ENCODE results near the gene MAP1LC3A. TPM values are rescaled to one million over a fixed set of nuclear protein-coding genes. Genes with fewer than 3 reads are reported as not detected.

Gene MAP1LC3A
- total and polyA plus RNA-seq, 2 donors (not counting 1 experiment from before 2014, with no cell fraction given), result 3.5 to 10.5 TPM

DNA sequence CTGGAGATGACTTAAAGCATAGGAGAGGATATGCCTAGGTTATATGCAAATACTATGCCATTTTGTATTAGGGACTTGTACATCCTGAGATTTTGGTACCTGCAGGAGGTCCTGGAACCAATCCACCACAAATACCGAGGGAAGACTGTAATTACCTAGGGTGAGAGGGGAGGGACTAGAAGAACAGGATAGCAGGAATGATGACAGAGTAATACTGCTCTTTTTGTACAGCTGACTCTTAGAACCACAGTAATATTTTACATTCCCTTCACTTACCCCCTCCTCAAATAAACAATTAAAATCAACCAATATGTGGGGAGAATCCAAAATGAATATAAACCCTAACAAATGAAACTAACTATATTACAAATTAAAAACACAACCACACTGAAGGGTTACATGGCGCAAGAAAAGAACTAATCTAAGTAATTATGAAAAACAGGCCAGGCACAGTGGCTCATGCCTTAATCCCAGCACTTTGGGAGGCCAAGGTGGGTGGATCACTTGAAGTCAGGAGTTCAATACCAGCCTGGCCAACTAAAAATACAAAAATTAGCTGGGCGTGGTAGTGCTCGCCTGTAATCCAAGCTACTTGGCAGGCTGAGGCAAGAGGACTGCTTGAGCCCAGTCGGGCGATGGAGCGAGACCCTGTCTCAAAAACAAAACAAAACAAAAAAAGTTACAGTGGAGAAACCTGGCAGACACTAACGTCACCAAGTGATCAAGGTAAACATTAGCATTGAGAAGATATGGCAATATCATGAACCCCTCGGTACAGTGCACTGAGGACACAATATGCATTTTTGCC is 37.1 kb downstream of the MAP1LC3A start:
- Histone ChIP-seq H4K20me1 (ENCODE audit: control insufficient read depth, insufficient read depth, low read length, poor library complexity, severe bottlenecking) (no peaks in the 10 kb centered on the region), H3K4me1 (ENCODE audit: control insufficient read depth in 2 of 2, insufficient read depth in 2 of 2, low read length in 2 of 2) (no peaks in the 10 kb centered on the region), H3K27me3 (replicated peaks in 1 of 4; ENCODE audit: control extremely low read depth in 1 of 4, control insufficient read depth in 3 of 4, insufficient read depth in 4 of 4, low read length in 3 of 4) (no peaks in the 10 kb centered on the region), H3K9me3 (ENCODE audit: control extremely low read depth in 1 of 3, control insufficient read depth in 2 of 3, insufficient read depth in 1 of 3, low read length in 2 of 3) (no peaks in the 10 kb centered on the region), H3K4me3 (ENCODE audit: control extremely low read depth in 1 of 5, extremely low read depth in 1 of 5, insufficient read depth in 1 of 5, low read depth in 2 of 5, low read length in 4 of 5) (no peak overlapping the region), H3K79me2 (ENCODE audit: control insufficient read depth, insufficient read depth, low read length) (no peaks in the 10 kb centered on the region), H3K4me2 (replicated peaks; ENCODE audit: low read depth, low read length, poor library complexity, severe bottlenecking) (no peak overlapping the region), H3K9ac (ENCODE audit: low read length) (no peak overlapping the region), H3K36me3 (replicated peaks in 1 of 2; ENCODE audit: control extremely low read depth in 1 of 2, control insufficient read depth in 1 of 2, extremely low read depth in 1 of 2, insufficient read depth in 2 of 2, low read length in 1 of 2) (no peaks in the 10 kb centered on the region), H3K27ac (ENCODE audit: low read length in 2 of 2) (no peak overlapping the region), H2AFZ (ENCODE audit: insufficient read depth, low read depth, low read length, poor library complexity, severe bottlenecking) (no peak overlapping the region)
- Mint-ChIP-seq H3K4me1 (no peaks in the 10 kb centered on the region), H3K27me3 (no peaks in the 10 kb centered on the region), H3K27ac (no peak overlapping the region), H3K9me3 (ENCODE audit: insufficient read depth) (no peaks in the 10 kb centered on the region), H3K4me3 (no peak overlapping the region)
- intact Hi-C loops (cut with micrococcal nuclease), result no loop called here
- DNase-seq (no peak), ATAC-seq (ENCODE audit: low read depth) (no peak)
- ChIA-PET POLR2A (no interaction called here), CTCF (no interaction called here)
- WGBS (ENCODE audit: insufficient coverage), result 100% methylated on average over 7 of the region's 9 CpGs
- TF ChIP-seq, protein P1, sequence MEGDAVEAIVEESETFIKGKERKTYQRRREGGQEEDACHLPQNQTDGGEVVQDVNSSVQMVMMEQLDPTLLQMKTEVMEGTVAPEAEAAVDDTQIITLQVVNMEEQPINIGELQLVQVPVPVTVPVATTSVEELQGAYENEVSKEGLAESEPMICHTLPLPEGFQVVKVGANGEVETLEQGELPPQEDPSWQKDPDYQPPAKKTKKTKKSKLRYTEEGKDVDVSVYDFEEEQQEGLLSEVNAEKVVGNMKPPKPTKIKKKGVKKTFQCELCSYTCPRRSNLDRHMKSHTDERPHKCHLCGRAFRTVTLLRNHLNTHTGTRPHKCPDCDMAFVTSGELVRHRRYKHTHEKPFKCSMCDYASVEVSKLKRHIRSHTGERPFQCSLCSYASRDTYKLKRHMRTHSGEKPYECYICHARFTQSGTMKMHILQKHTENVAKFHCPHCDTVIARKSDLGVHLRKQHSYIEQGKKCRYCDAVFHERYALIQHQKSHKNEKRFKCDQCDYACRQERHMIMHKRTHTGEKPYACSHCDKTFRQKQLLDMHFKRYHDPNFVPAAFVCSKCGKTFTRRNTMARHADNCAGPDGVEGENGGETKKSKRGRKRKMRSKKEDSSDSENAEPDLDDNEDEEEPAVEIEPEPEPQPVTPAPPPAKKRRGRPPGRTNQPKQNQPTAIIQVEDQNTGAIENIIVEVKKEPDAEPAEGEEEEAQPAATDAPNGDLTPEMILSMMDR (IDR thresholded peaks at IDR 0.05), result no peak
- TF ChIP-seq EZH2 (IDR thresholded peaks at IDR 0.05; ENCODE audit: borderline replicate concordance, insufficient read depth, low read depth, low read length, poor library complexity, severe bottlenecking), result no peak

DNA sequence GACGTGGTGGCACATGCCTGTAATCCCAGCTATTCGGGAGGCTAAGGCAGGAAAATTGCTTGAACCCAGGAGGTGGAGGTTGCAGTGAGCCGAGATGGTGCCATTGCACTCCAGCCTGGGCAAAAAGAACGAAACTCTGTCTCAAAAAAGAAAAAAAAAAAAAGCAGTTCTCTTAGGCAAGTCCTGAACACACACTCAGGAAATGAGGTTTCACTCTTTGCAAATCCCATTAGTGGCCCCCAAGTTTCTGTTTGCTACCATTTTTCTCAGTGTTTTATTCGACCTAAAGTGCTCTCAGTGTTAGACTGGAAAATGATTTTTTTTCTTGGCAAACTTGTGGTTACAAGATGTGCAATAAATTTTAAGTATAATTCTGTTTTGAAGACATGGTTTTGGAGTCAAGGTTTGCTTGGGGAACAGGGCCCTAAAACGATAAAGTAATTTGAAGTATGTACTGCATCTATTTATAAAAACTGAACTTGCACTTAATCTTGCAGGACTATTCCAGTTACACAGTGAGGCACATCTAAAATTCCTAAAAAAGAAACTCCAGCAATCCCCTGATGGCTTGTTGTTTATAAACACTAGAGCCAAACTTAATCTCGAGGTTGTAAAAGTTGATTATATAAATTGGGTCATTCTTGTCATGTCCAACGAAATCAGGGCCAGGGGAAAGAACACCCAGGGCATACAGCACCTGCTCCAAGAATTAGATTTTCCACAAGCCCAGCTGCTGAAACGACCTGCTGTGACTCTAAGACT is 42.6 kb downstream of the MAP1LC3A start:
- Mint-ChIP-seq H3K27me3 (no peaks in the 10 kb centered on the region), H3K9me3 (ENCODE audit: insufficient read depth) (no peaks in the 10 kb centered on the region), H3K4me3 (no peak overlapping the region), H3K27ac (no peak overlapping the region), H3K4me1 (no peaks in the 10 kb centered on the region)
- ATAC-seq (ENCODE audit: low read depth) (no peak), DNase-seq (no peak)
- H3K9ac ChIP-seq (ENCODE audit: low read length), result no peak overlapping the region
- H3K9me3 ChIP-seq (ENCODE audit: control extremely low read depth in 1 of 3, control insufficient read depth in 2 of 3, insufficient read depth in 1 of 3, low read length in 2 of 3), result no peaks in the 10 kb centered on the region
- H3K79me2 ChIP-seq (ENCODE audit: control insufficient read depth, insufficient read depth, low read length), result no peaks in the 10 kb centered on the region
- no peaks in the 10 kb centered on the region for H3K27me3 ChIP-seq (replicated peaks in 1 of 4; ENCODE audit: control extremely low read depth in 1 of 4, control insufficient read depth in 3 of 4, insufficient read depth in 4 of 4, low read length in 3 of 4)
- ChIA-PET POLR2A (no interaction called here), CTCF (no interaction called here)
- TF ChIP-seq, protein P1 (IDR thresholded peaks at IDR 0.05), result no peak
- TF ChIP-seq EZH2 (IDR thresholded peaks at IDR 0.05; ENCODE audit: borderline replicate concordance, insufficient read depth, low read depth, low read length, poor library complexity, severe bottlenecking), result no peak
- 93% methylated on average over 3 of the region's 9 CpGs for WGBS (ENCODE audit: insufficient coverage)
- H3K4me3 ChIP-seq (ENCODE audit: control extremely low read depth in 1 of 5, extremely low read depth in 1 of 5, insufficient read depth in 1 of 5, low read depth in 2 of 5, low read length in 4 of 5), result no peak overlapping the region
- H3K4me1 ChIP-seq (ENCODE audit: control insufficient read depth in 2 of 2, insufficient read depth in 2 of 2, low read length in 2 of 2), result no peaks in the 10 kb centered on the region
- H3K36me3 ChIP-seq (replicated peaks in 1 of 2; ENCODE audit: control extremely low read depth in 1 of 2, control insufficient read depth in 1 of 2, extremely low read depth in 1 of 2, insufficient read depth in 2 of 2, low read length in 1 of 2), result no peaks in the 10 kb centered on the region
- no peak overlapping the region for H2AFZ ChIP-seq (ENCODE audit: insufficient read depth, low read depth, low read length, poor library complexity, severe bottlenecking)
- no peak overlapping the region for H3K4me2 ChIP-seq (replicated peaks; ENCODE audit: low read depth, low read length, poor library complexity, severe bottlenecking)
- H3K27ac ChIP-seq (ENCODE audit: low read length in 2 of 2), result no peak overlapping the region
- intact Hi-C loops (cut with micrococcal nuclease), result no loop called here
- H4K20me1 ChIP-seq (ENCODE audit: control insufficient read depth, insufficient read depth, low read length, poor library complexity, severe bottlenecking), result no peaks in the 10 kb centered on the region

Measured in B cell (primary cell).